Ectodermal cell (in vitro differentiated cells): ENCODE measurements around the gene CDKL4.
"Not testable (repeated sequence)": the region's sequence is repeated elsewhere in the genome, so short reads cannot be mapped to it uniquely, and the experiment has no call there.

Experiments
- H3K27ac ChIP-seq: 2 replicates; pipeline ENCODE4 v1.7.0; 2013; ENCODE audit warnings: mild to moderate bottlenecking, low read depth, low read length; ENCODE audit not compliant: insufficient read depth, poor library complexity, severe bottlenecking
- H3K27me3 ChIP-seq: 2 replicates; pipeline ENCODE4 v1.7.0; 2013; ENCODE audit warnings: mild to moderate bottlenecking, low read length; ENCODE audit not compliant: insufficient read depth, control insufficient read depth, poor library complexity, severe bottlenecking
- H3K36me3 ChIP-seq: one replicate; pipeline ENCODE4 v1.7.0; 2013; ENCODE audit warnings: low read length; ENCODE audit not compliant: control insufficient read depth, insufficient read depth
- H3K4me1 ChIP-seq: one replicate; pipeline ENCODE4 v1.7.0; 2013; ENCODE audit warnings: low read length; ENCODE audit not compliant: control insufficient read depth, insufficient read depth
- H3K4me3 ChIP-seq: 2 replicates; pipeline ENCODE4 v1.7.0; 2013; ENCODE audit warnings: low read depth, low read length, control low read depth; ENCODE audit not compliant: insufficient read depth
- H3K9me3 ChIP-seq: 2 replicates; pipeline ENCODE4 v1.7.0; 2013; ENCODE audit warnings: mild to moderate bottlenecking, low read length, moderate library complexity; ENCODE audit not compliant: control insufficient read depth
- WGBS, 2 experiments: methylation state at CpG; one replicate each; pipeline ENCODE4 v1.1.7; 2013; ENCODE audit warnings: missing lambda C conversion rate in 2 of 2; 5-methylcytosine and 5-hydroxymethylcytosine counted together

The CDKL4 gene

GRCh38 chr2:39145906-39146421, 97.8 kb downstream of the CDKL4 start:
- H3K4me3 ChIP-seq: no peak overlapping the region
- no peak overlapping the region for H3K27ac ChIP-seq
- no peaks in the 10 kb centered on the region for H3K9me3 ChIP-seq
- no peaks in the 10 kb centered on the region for H3K36me3 ChIP-seq
- WGBS, 2 experiments: 92 to 94% methylated on average over 3 of the region's 3 CpGs
- H3K4me1 ChIP-seq: no peaks in the 10 kb centered on the region
- no peaks in the 10 kb centered on the region for H3K27me3 ChIP-seq

- Histone ChIP-seq H3K36me3 (no peaks in the 10 kb centered on the region), H3K4me3 (no peak overlapping the region), H3K9me3 (no peaks in the 10 kb centered on the region), H3K27ac (no peak overlapping the region), H3K27me3 (no peaks in the 10 kb centered on the region), H3K4me1 (no peaks in the 10 kb centered on the region)
- WGBS, 2 experiments: 80 to 88% methylated on average over 5 of the region's 5 CpGs
These were observed 99.4 kb downstream of the CDKL4 start for GRCh38 chr2:39144416-39144815.

GRCh38 chr2:39142904-39143605, 100.7 kb downstream of the CDKL4 start:
- no peak overlapping the region for H3K4me3 ChIP-seq
- no peaks in the 10 kb centered on the region for H3K36me3 ChIP-seq
- no peaks in the 10 kb centered on the region for H3K27me3 ChIP-seq
- H3K9me3 ChIP-seq: no peaks in the 10 kb centered on the region
- WGBS, 2 experiments: 95 to 100% methylated on average over 3 of the region's 3 CpGs
- H3K27ac ChIP-seq: no peak overlapping the region
- no peaks in the 10 kb centered on the region for H3K4me1 ChIP-seq

GRCh38 chr2:39141334-39142271, 102.2 kb downstream of the CDKL4 start:
- Histone ChIP-seq H3K9me3 (no peaks in the 10 kb centered on the region), H3K4me1 (no peaks in the 10 kb centered on the region), H3K4me3 (no peak overlapping the region), H3K27me3 (no peaks in the 10 kb centered on the region), H3K27ac (no peak overlapping the region), H3K36me3 (no peaks in the 10 kb centered on the region)
- 77 to 80% methylated on average over 6 to 8 of the region's 8 CpGs for WGBS, 2 experiments

- not testable (repeated sequence) for H3K9me3 ChIP-seq, H3K27ac ChIP-seq, H3K36me3 ChIP-seq, H3K27me3 ChIP-seq, H3K4me3 ChIP-seq, H3K4me1 ChIP-seq
- WGBS, 2 experiments: 89 to 97% methylated on average over 6 to 7 of the region's 7 CpGs
These were observed 102.8 kb downstream of the CDKL4 start for GRCh38 chr2:39140948-39141333.

- no peaks in the 10 kb centered on the region for H3K4me1 ChIP-seq
- H3K36me3 ChIP-seq: no peaks in the 10 kb centered on the region
- 93 to 94% methylated on average over 2 to 3 of the region's 3 CpGs for WGBS, 2 experiments
- no peak overlapping the region for H3K27ac ChIP-seq
- no peak overlapping the region for H3K4me3 ChIP-seq
- H3K9me3 ChIP-seq: no peaks in the 10 kb centered on the region
- no peaks in the 10 kb centered on the region for H3K27me3 ChIP-seq
These were observed 103.4 kb downstream of the CDKL4 start for GRCh38 chr2:39140322-39140847.

- no peaks in the 10 kb centered on the region for H3K9me3 ChIP-seq
- H3K4me3 ChIP-seq: no peak overlapping the region
- H3K27ac ChIP-seq: no peak overlapping the region
- H3K4me1 ChIP-seq: no peaks in the 10 kb centered on the region
- 85 to 93% methylated on average over 2 of the region's 2 CpGs for WGBS, 2 experiments
- H3K27me3 ChIP-seq: no peaks in the 10 kb centered on the region
- H3K36me3 ChIP-seq: no peaks in the 10 kb centered on the region
These were observed 104.1 kb downstream of the CDKL4 start for GRCh38 chr2:39139511-39140237.

GRCh38 chr2:39138837-39139211, 104.9 kb downstream of the CDKL4 start:
- H3K36me3 ChIP-seq: no peaks in the 10 kb centered on the region
- WGBS, 2 experiments: 92 to 93% methylated on average over 8 of the region's 8 CpGs
- no peaks in the 10 kb centered on the region for H3K27me3 ChIP-seq
- no peaks in the 10 kb centered on the region for H3K4me1 ChIP-seq
- H3K9me3 ChIP-seq: no peaks in the 10 kb centered on the region
- H3K27ac ChIP-seq: no peak overlapping the region
- no peak overlapping the region for H3K4me3 ChIP-seq

GRCh38 chr2:39138187-39138836, 105.5 kb downstream of the CDKL4 start:
- H3K4me1 ChIP-seq, H3K36me3 ChIP-seq, H3K27ac ChIP-seq, H3K4me3 ChIP-seq, H3K27me3 ChIP-seq, H3K9me3 ChIP-seq: not testable (repeated sequence)
- WGBS, 2 experiments: 94 to 98% methylated on average over 18 of the region's 18 CpGs
